Measurements from ENCODE around the gene UST.

- TF ChIP-seq YY1 (IDR thresholded peaks at IDR 0.05; ENCODE audit: insufficient read depth, insufficient read length) = no peak
- no peak for TF ChIP-seq ZNF274 (IDR thresholded peaks at IDR 0.05; ENCODE audit: low read depth, low read length)
- TF ChIP-seq SUZ12 (IDR thresholded peaks at IDR 0.05; ENCODE audit: extremely low read depth, insufficient read depth, insufficient read length) = no peak
Observed at GRCh38 chr6:148890652-148891404, 144.0 kb downstream of the UST start.

All from NT2/D1 (cell line).